GM18526 (cell line): ENCODE data around the gene THAP11.
A peak's percentile ranks its signal among the peaks of the same experiment; 100 is the strongest.

ENCODE experiments used
- POLR2A ChIP-seq: IDR thresholded peaks from 3 replicates; pipeline ENCODE4 v1.6.1; 2011; ENCODE audit not compliant: insufficient read length; ENCODE audit errors: extremely low read depth

Gene THAP11

GRCh38 chr16:67872631-67873434 is 30.7 kb downstream of the THAP11 start, which contains the start of gene EDC4:
EDC4 (plus strand) TSS chr16:67873052; CDS start chr16:67873262, 210 bp downstream.
- peak; percentile 79 for TF ChIP-seq POLR2A

- TF ChIP-seq POLR2A: no peak
Observed at GRCh38 chr16:67873435-67874370, 31.6 kb downstream of the THAP11 start.

DNA sequence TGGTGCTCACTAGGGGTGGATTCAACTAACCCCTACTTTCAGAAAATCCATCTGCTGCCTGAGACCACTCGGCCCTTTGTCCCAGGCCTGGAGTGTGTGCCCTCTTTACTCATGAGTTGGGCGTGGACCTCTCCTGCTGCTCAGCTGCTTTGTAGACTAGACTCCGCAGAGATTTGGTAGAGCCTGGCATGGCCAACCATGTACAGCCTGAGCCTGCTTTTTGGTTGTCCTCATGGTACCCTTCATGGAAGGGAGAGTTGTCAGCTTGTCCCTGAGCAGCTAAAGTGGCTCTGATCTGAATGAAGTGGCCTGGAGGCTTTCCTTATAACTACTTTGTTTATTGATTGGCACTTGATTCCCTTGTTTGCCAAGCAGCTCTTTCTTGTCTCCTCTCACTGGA is 32.3 kb downstream of the THAP11 start:
- no peak for TF ChIP-seq POLR2A

- TF ChIP-seq POLR2A: no peak
Observed at GRCh38 chr16:67877064-67877463, 34.9 kb downstream of the THAP11 start.

- TF ChIP-seq POLR2A: no peak
Observed at GRCh38 chr16:67878232-67878631, 36.1 kb downstream of the THAP11 start.

DNA sequence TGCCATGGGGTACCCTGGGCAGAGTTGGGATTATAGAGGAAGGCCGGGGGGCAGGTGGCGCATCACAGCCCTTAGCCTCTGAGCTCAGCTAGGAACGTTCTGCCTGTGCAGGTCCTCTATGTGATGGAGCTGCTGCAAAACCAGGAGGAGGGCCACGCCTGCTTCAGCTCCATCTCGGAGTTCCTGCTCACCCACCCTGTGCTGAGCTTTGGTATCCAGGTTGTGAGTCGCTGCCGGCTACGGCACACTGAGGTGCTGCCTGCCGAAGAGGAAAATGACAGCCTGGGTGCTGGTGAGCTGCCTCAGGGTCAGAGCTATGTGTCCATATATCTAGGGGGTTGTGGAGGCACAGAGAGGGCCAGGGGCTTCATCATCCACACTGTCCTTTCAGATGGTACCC is 36.7 kb downstream of the THAP11 start:
- TF ChIP-seq POLR2A: no peak

DNA sequence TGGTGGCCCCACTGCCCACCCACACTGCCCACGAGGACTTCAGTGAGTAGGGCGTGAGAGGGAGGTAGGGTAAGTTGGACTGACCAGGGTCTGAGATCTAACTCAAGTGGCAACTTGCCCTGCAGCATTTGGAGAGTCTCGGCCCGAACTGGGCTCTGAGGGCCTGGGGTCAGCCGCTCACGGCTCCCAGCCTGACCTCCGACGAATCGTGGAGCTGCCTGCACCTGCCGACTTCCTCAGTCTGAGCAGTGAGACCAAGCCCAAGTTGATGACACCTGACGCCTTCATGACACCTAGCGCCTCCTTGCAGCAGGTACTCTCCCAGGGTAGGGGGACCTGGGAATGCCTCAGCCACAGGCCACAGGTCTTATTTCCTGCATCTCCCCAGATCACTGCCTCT is 37.3 kb downstream of the THAP11 start:
- TF ChIP-seq POLR2A: no peak

DNA sequence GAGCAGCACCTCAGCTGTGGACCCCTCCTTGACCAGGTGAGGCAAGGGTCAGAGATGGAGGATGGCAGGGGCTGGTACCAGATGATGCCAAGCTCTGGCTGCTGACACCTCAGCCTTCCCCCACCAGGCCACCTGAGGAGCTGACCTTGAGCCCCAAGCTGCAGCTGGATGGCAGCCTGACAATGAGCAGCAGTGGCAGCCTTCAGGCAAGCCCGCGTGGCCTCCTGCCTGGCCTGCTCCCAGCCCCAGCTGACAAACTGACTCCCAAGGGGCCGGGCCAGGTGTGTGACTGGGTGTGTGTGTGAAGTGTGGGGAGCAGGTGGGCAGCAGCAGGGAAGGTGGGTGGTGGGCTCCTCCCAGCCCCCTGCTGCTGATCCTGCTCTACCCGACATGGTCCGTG is 37.8 kb downstream of the THAP11 start:
- TF ChIP-seq POLR2A: no peak

DNA sequence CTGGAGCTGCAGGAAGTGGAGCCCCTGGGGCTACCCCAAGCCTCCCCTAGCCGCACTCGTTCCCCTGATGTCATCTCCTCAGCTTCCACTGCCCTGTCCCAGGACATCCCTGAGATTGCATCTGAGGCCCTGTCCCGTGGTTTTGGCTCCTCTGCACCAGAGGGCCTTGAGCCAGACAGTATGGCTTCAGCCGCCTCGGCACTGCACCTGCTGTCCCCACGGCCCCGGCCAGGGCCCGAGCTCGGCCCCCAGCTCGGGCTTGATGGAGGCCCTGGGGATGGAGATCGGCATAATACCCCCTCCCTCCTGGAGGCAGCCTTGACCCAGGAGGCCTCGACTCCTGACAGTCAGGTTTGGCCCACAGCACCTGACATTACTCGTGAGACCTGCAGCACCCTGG is 38.5 kb downstream of the THAP11 start:
- no peak for TF ChIP-seq POLR2A

GRCh38 chr16:67881621-67882161 is 39.6 kb downstream of the THAP11 start:
- TF ChIP-seq POLR2A: no peak

GRCh38 chr16:67882374-67883145 is 40.4 kb downstream of the THAP11 start:
- TF ChIP-seq POLR2A: no peak

GRCh38 chr16:67883146-67883871 is 41.2 kb downstream of the THAP11 start:
- TF ChIP-seq POLR2A: no peak

- no peak for TF ChIP-seq POLR2A
Observed at GRCh38 chr16:67883872-67884261, 41.7 kb downstream of the THAP11 start.

DNA sequence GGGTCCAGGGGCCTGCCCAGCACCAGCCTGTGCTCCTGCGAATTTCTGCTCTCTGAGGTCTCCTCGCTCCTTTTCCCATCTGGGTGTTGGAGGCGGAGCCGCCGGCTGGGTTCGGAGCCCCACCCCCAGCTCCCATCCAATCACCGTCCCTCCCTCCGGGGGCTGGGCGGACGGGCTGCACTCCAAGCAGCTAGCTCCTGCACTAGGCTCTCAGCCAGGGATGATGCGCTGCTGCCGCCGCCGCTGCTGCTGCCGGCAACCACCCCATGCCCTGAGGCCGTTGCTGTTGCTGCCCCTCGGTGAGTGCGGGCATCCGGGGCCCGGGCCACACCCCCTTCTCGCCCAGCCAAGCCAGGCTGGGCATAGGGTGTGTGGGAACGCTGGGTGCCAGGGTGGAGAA is 42.6 kb downstream of the THAP11 start, which contains the start of gene NRN1L:
Gene NRN1L, plus strand, starts transcription at position 202 of the 400 bp plus-strand sequence. Its CDS starts 19 bp downstream, at position 221.
- no peak for TF ChIP-seq POLR2A
